GM23338 (cell line): Measurements from ENCODE around the gene TSACC. TPM values are rescaled to one million over a fixed set of nuclear protein-coding genes. Genes with fewer than 3 reads are reported as not detected.
A peak's percentile ranks its signal among the peaks of the same experiment; 100 is the strongest.

Experiments used
- ATAC-seq: fragments of 200-7000 bp; cut with Tn5 transposase; 3 replicates; pipeline ENCODE4 v1.9.1; 2020
- DNase-seq: peaks from one replicate; pipeline ENCODE4 v3.0.0-alpha.2; 2015; ENCODE audit warnings: low spot score
- H2AFZ ChIP-seq: fragments of 200-600 bp; sonication (generic); 2 replicates; pipeline ENCODE4 v1.8.0; 2016; ENCODE audit warnings: antibody characterized with exemption, mild to moderate bottlenecking, moderate library complexity
- H3F3A ChIP-seq: fragments of 200-600 bp; sonication (generic); replicated peaks from 2 replicates; pipeline ENCODE4 v1.8.0; 2017; ENCODE audit warnings: antibody characterized with exemption, mixed run types, low read depth
- H3K27ac ChIP-seq: fragments of 200-600 bp; sonication (generic); 2 replicates; pipeline ENCODE4 v1.6.1; 2016; ENCODE audit warnings: low read depth
- H3K27me3 ChIP-seq: fragments of 200-600 bp; sonication (generic); 2 replicates; pipeline ENCODE4 v1.8.0; 2016; ENCODE audit warnings: mild to moderate bottlenecking, mixed run types, moderate library complexity; ENCODE audit not compliant: insufficient read depth
- H3K36me3 ChIP-seq: fragments of 200-600 bp; sonication (generic); 2 replicates; pipeline ENCODE4 v1.8.0; 2016; ENCODE audit warnings: mild to moderate bottlenecking; ENCODE audit not compliant: insufficient read depth
- H3K4me1 ChIP-seq: fragments of 200-600 bp; sonication (generic); 2 replicates; pipeline ENCODE4 v1.8.0; 2016; ENCODE audit warnings: mild to moderate bottlenecking, moderate library complexity; ENCODE audit not compliant: insufficient read depth
- H3K4me2 ChIP-seq: fragments of 200-600 bp; sonication (generic); 2 replicates; pipeline ENCODE4 v1.7.1; 2017; ENCODE audit warnings: mixed run types
- H3K4me3 ChIP-seq: fragments of 200-600 bp; sonication (generic); 2 replicates; pipeline ENCODE4 v1.6.1; 2016; ENCODE audit warnings: mixed run types
- H3K79me2 ChIP-seq: fragments of 200-600 bp; sonication (generic); replicated peaks from 2 replicates; pipeline ENCODE4 v1.8.0; 2017; ENCODE audit warnings: mild to moderate bottlenecking; ENCODE audit not compliant: insufficient read depth
- H3K9me2 ChIP-seq: fragments of 200-600 bp; sonication (generic); 2 replicates; pipeline ENCODE4 v1.8.0; 2017; ENCODE audit not compliant: insufficient read depth
- H4K20me1 ChIP-seq: fragments of 200-600 bp; sonication (generic); replicated peaks from 2 replicates; pipeline ENCODE4 v1.8.0; 2017; ENCODE audit warnings: mild to moderate bottlenecking; ENCODE audit not compliant: insufficient read depth
- H3K27ac Mint-ChIP-seq: 2 replicates; pipeline ENCODE4 v1.8.0; 2020; ENCODE audit warnings: inconsistent platforms, mild to moderate bottlenecking, moderate library complexity, mixed read lengths
- H3K27me3 Mint-ChIP-seq: 3 replicates; pipeline ENCODE4 v1.8.0; 2022; ENCODE audit warnings: low read depth, mild to moderate bottlenecking, moderate library complexity, mixed read lengths, inconsistent platforms; ENCODE audit not compliant: insufficient read depth, poor library complexity
- H3K36me3 Mint-ChIP-seq: 3 replicates; pipeline ENCODE4 v1.8.0; 2021; ENCODE audit warnings: low read depth, mild to moderate bottlenecking, inconsistent platforms, moderate library complexity, mixed read lengths
- H3K4me1 Mint-ChIP-seq: 3 replicates; pipeline ENCODE4 v1.8.0; 2020; ENCODE audit warnings: mild to moderate bottlenecking, inconsistent platforms, mixed read lengths
- H3K4me3 Mint-ChIP-seq: 3 replicates; pipeline ENCODE4 v1.8.0; 2021; ENCODE audit warnings: moderate library complexity, mild to moderate bottlenecking, inconsistent platforms, mixed read lengths
- H3K9me3 Mint-ChIP-seq: 3 replicates; pipeline ENCODE4 v1.8.0; 2020; ENCODE audit warnings: moderate library complexity, mild to moderate bottlenecking, inconsistent platforms, mixed read lengths
- CREB1 ChIP-seq: fragments of 250-450 bp; sonication (Bioruptor Pico); IDR thresholded peaks from 2 replicates; pipeline ENCODE4 v1.5.0; 2020; ENCODE audit warnings: low read depth, mild to moderate bottlenecking, moderate library complexity
- CTCF ChIP-seq, 2 experiments: fragments of 200-600 bp in 1 of 2; sonication (generic) in 1 of 2; conservative IDR thresholded peaks; 2 replicates each; pipeline versions ENCODE4 v1.5.1 to v1.6.1; 2016 to 2017; ENCODE audit warnings: antibody characterized with exemption in 2 of 2, low read depth in 2 of 2, mild to moderate bottlenecking in 2 of 2, moderate library complexity in 1 of 2
- ETS1 ChIP-seq: IDR thresholded peaks from 2 replicates; pipeline ENCODE4 v1.6.1; 2016; ENCODE audit warnings: antibody characterized with exemption
- EZH2phosphoT487 ChIP-seq: fragments of 200-600 bp; sonication (generic); IDR thresholded peaks from one replicate; pipeline ENCODE4 v1.8.1; 2018; ENCODE audit warnings: antibody characterized with exemption; ENCODE audit not compliant: unreplicated experiment
- JUNB ChIP-seq: IDR thresholded peaks from one replicate; pipeline ENCODE4 v1.6.1; 2016; ENCODE audit warnings: antibody characterized with exemption; ENCODE audit not compliant: unreplicated experiment
- POLR2AphosphoS5 ChIP-seq: IDR thresholded peaks from 2 replicates; pipeline ENCODE4 v1.6.1; 2016; ENCODE audit warnings: antibody characterized with exemption, low read depth
- REST ChIP-seq: IDR thresholded peaks from one replicate; pipeline ENCODE4 v1.6.1; 2018; ENCODE audit warnings: antibody characterized with exemption; ENCODE audit not compliant: unreplicated experiment
- STAT1 ChIP-seq: IDR thresholded peaks from one replicate; pipeline ENCODE4 v1.6.1; 2016; ENCODE audit warnings: antibody characterized with exemption; ENCODE audit not compliant: unreplicated experiment
- ZNF331 ChIP-seq: fragments of 250-450 bp; sonication (Bioruptor Pico); IDR thresholded peaks from 2 replicates; pipeline ENCODE4 v1.5.0; 2020; ENCODE audit warnings: low read depth, mild to moderate bottlenecking, moderate library complexity
- polyA plus RNA-seq: library from polyadenylated mRNA; unstranded; fragments of >200 nt; fragmentation: Nextera tagmentation; extraction: Ambion mirVana; gene quantifications from 2 replicates; pipeline ENCODE4 v1.2.1, GENCODE V29; 2016
- total RNA-seq: library from RNA; depleted of rRNA; stranded (reverse); fragments of >200 nt; shearing (Covaris generic); gene quantifications from 2 replicates; pipeline ENCODE4 v1.2.3, GENCODE V29; 2014

Gene TSACC
- total and polyA plus RNA-seq, 2 experiments from 2014 or later = 2.5 to 9.8 TPM

GRCh38 chr1:156295391-156295947 is 42.9 kb upstream of the TSACC start, which contains the start of gene GLMP:
Gene GLMP, minus strand, starts transcription at chr1:156295679. Its CDS starts 34 bp downstream, at chr1:156295645.
- no peak within 1 kb of the TSS for H3K27ac Mint-ChIP-seq
- Histone ChIP-seq H3K4me1 (no peaks in the 10 kb centered on the region; the same call in 1 of the 2 replicates), H3K36me3 (no peaks in the 10 kb centered on the region), H3K9me2 (no peaks in the 10 kb centered on the region), H3F3A (peaks cover 5% of the 10 kb centered on the region), H3K4me2 (peak within 1 kb of the TSS; percentile 75), H3K27me3 (no peaks in the 10 kb centered on the region), H3K4me3 (peak within 1 kb of the TSS; percentile 90), H3K27ac (no peak within 1 kb of the TSS), H4K20me1 (0 out of 2 replicates have a peak, but pooled peaks cover 2% of the 10 kb centered on the region), H3K79me2 (no peaks in the 10 kb centered on the region), H2AFZ (peak within 1 kb of the TSS; percentile 97)
- H3K9me3 Mint-ChIP-seq = no peaks in the 10 kb centered on the region
- peaks cover 5% of the 10 kb centered on the region for H3K4me1 Mint-ChIP-seq
- TF ChIP-seq POLR2AphosphoS5 (peak; percentile 64; the same call in 1 of the 2 replicates), ZNF331 (CRISPR knock-in tag) (no peak)
- H3K4me3 Mint-ChIP-seq = peak within 1 kb of the TSS; percentile 87
- ATAC-seq (peak; percentile 38), DNase-seq (peak; percentile 80)
- H3K27me3 Mint-ChIP-seq = peaks cover 2% of the 10 kb centered on the region
- H3K36me3 Mint-ChIP-seq = 0 out of 3 replicates have a peak, but pooled peaks cover 2% of the 10 kb centered on the region

GRCh38 chr1:156298852-156299357 is 39.4 kb upstream of the TSACC start, which contains the start of gene VHLL:
Gene VHLL, minus strand, starts transcription at chr1:156299307. Its CDS starts 118 bp downstream, at chr1:156299189.
- Histone ChIP-seq H4K20me1 (no peaks in the 10 kb centered on the region; the same call in 1 of the 2 replicates), H3K27me3 (no peaks in the 10 kb centered on the region), H3K4me2 (no peak within 1 kb of the TSS), H3F3A (peaks cover 11% of the 10 kb centered on the region; the same call in 1 of the 2 replicates), H3K4me1 (no peaks in the 10 kb centered on the region), H3K79me2 (no peaks in the 10 kb centered on the region), H3K9me2 (no peaks in the 10 kb centered on the region), H2AFZ (no peak within 1 kb of the TSS), H3K4me3 (no peak within 1 kb of the TSS), H3K27ac (no peak within 1 kb of the TSS), H3K36me3 (no peaks in the 10 kb centered on the region)
- Mint-ChIP-seq H3K9me3 (no peaks in the 10 kb centered on the region), H3K4me3 (no peak within 1 kb of the TSS), H3K4me1 (peaks cover 3% of the 10 kb centered on the region; the same call in 1 of the 3 replicates), H3K27me3 (peaks cover 11% of the 10 kb centered on the region), H3K36me3 (peaks cover 3% of the 10 kb centered on the region; the same call in 1 of the 3 replicates), H3K27ac (peak within 1 kb of the TSS; percentile 59; the same call in 1 of the 2 replicates)
- no peak for DNase-seq
- ATAC-seq = no peak
- TF ChIP-seq REST = no peak
- no peak for TF ChIP-seq CTCF (conservative IDR thresholded peaks at IDR 0.05; ENCODE audit: low read depth in 2 of 2)
- TF ChIP-seq ETS1 = no peak
- TF ChIP-seq JUNB = no peak
- no peak for TF ChIP-seq EZH2phosphoT487
- TF ChIP-seq STAT1 = no peak
- TF ChIP-seq CREB1 (CRISPR knock-in tag) = no peak
